Fibroblast of lung (primary cell): ENCODE measurements around the gene AP3S2.

Experiments
- CTCF ChIP-seq, 2 donors: IDR thresholded peaks in 1 of 2; conservative IDR thresholded peaks in 1 of 2; 1 replicate in 1 of 2; 2 replicates in 1 of 2; pipeline ENCODE4 v1.5.1; 2011 to 2012; ENCODE audit warnings: low read length in 2 of 2, control low read depth in 1 of 2, inconsistent platforms in 1 of 2, low read depth in 1 of 2, mild to moderate bottlenecking in 1 of 2
- EZH2 ChIP-seq: IDR thresholded peaks from 2 replicates; pipeline ENCODE4 v1.5.1; 2012; ENCODE audit warnings: low read length, control low read depth, mild to moderate bottlenecking; ENCODE audit errors: missing control alignments

- TF ChIP-seq CTCF (conservative IDR thresholded peaks at IDR 0.05 in 1 of 2, IDR thresholded peaks at IDR 0.05 in 1 of 2; ENCODE audit: low read depth in 1 of 2, low read length in 2 of 2) (no peak), EZH2 (no peak)
Observed at GRCh38 chr15:89822951-89823711, 70.7 kb downstream of the AP3S2 start.
